ENCODE data around the gene TMCC2. TPM values are rescaled to one million over a fixed set of nuclear protein-coding genes. Genes with fewer than 3 reads are reported as not detected.

TMCC2 gene
- total RNA-seq, 1 experiment from 2014 or later: 2.7 TPM

DNA sequence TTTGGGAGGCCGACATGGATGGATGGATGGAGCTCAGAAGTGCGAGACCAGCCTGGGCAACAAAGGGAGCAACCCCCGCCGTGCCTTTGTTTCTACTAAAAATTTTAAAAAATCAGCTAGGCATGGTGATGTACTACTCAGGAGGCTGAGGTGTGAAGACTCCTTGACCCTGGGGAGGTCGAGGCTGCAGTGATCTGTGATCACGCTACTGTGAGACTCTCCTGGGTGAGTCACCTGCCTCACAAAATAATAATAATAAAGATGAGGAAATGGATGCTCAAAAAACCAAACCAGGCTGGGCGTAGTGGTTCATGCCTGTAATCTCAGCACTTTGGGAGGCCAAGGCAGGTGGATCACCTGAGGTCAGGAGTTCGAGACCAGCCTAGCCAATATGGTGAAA, 35.5 kb upstream of the TMCC2 start:
- peaks cover 37% of the 10 kb centered on the region for H3K79me2 ChIP-seq (ENCODE audit: insufficient read depth, low read length)

GRCh38 chr1:205199090-205199930, 28.4 kb upstream of the TMCC2 start:
- H3K79me2 ChIP-seq (ENCODE audit: insufficient read depth, low read length): peaks cover 20% of the 10 kb centered on the region; the same call in 1 of the 2 replicates
- no peak overlapping the region for H3K4me2 ChIP-seq (ENCODE audit: low read length)
- no peak overlapping the region for H3K27ac ChIP-seq (ENCODE audit: low read depth, low read length)
- no peaks in the 10 kb centered on the region for H4K20me1 ChIP-seq (ENCODE audit: insufficient read depth)
- no peaks in the 10 kb centered on the region for H3K27me3 ChIP-seq (ENCODE audit: insufficient read depth, low read length)
- BruUV-seq (replicated peaks): no TSS peak
- ChIA-PET RAD21 (ENCODE audit: low non-redundant PET in 1 of 2, low total read pairs in 2 of 2, uncharacterized antibody in 2 of 2, unreplicated experiment in 2 of 2) (no interaction called here), POLR2A (interaction anchor here (1.3 kb wide), 1 partner anchor 77 kb away, joined by 3 read pairs; the partner anchor contains the start of gene RBBP5), CTCF (no interaction called here)
- ATAC-seq: no peak
- no peaks in the 10 kb centered on the region for H3K36me3 ChIP-seq (ENCODE audit: control insufficient read depth in 1 of 2, insufficient read depth in 2 of 2, low read length in 2 of 2)
- peaks cover under 1 to 6% of the 10 kb centered on the region in 2 experiments; a peak in 1 of 4 replicates for H3K4me1 ChIP-seq (ENCODE audit: control insufficient read depth in 1 of 2, insufficient read depth in 2 of 2, low read length in 2 of 2)
- no peak overlapping the region for H3K4me3 ChIP-seq (replicated peaks in 1 of 2; ENCODE audit: low read depth in 1 of 2, low read length in 2 of 2)
- intact Hi-C loops (cut with micrococcal nuclease): no loop called here
- no peaks in the 10 kb centered on the region for H3K9me2 ChIP-seq (ENCODE audit: insufficient read depth)
- no peak overlapping the region for H3K9ac ChIP-seq (ENCODE audit: low read length)
- no peak overlapping the region for H2AFZ ChIP-seq (ENCODE audit: low read depth, low read length, poor library complexity, severe bottlenecking)
- no peaks in the 10 kb centered on the region for H3K9me3 ChIP-seq (ENCODE audit: control insufficient read depth in 1 of 2, insufficient read depth in 1 of 2, low read depth in 1 of 2, low read length in 2 of 2)
- no peak for DNase-seq (ENCODE audit: low read depth, low spot score)
- TF ChIP-seq ZBTB33 (IDR thresholded peaks at IDR 0.05; ENCODE audit: extremely low read depth, insufficient replicate concordance, low read length) (no peak), POLR2AphosphoS5 (IDR thresholded peaks at IDR 0.05; ENCODE audit: low read depth, low read length) (no peak), TCF7L2 (IDR thresholded peaks at IDR 0.05; ENCODE audit: borderline replicate concordance, extremely low read depth, insufficient read depth, insufficient read length) (no peak), ZNF274 (IDR thresholded peaks at IDR 0.05; ENCODE audit: low read depth, low read length) (no peak), YY1 (IDR thresholded peaks at IDR 0.05; ENCODE audit: extremely low read depth, insufficient replicate concordance, low read depth, low read length) (no peak), ATF3 (IDR thresholded peaks at IDR 0.05) (no peak), SIN3A (IDR thresholded peaks at IDR 0.05; ENCODE audit: low read depth) (no peak), RAD21 (IDR thresholded peaks at IDR 0.05; ENCODE audit: low read depth) (no peak), ZFX (IDR thresholded peaks at IDR 0.05) (no peak), SRF (IDR thresholded peaks at IDR 0.05; ENCODE audit: low read depth) (no peak), CBX3 (IDR thresholded peaks at IDR 0.05; ENCODE audit: low read depth) (no peak), POLR2A (IDR thresholded peaks at IDR 0.05; ENCODE audit: borderline replicate concordance, extremely low read depth, insufficient read depth, insufficient read length) (no peak), JUND (IDR thresholded peaks at IDR 0.05) (no peak), ELF1 (IDR thresholded peaks at IDR 0.05; ENCODE audit: borderline replicate concordance, low read depth) (no peak), CEBPB (IDR thresholded peaks at IDR 0.05; ENCODE audit: low read depth) (no peak), EZH2phosphoT487 (IDR thresholded peaks at IDR 0.05; ENCODE audit: borderline replicate concordance) (no peak), EGR1 (IDR thresholded peaks at IDR 0.05; ENCODE audit: low read depth) (no peak)
- TF ChIP-seq, protein P1, sequence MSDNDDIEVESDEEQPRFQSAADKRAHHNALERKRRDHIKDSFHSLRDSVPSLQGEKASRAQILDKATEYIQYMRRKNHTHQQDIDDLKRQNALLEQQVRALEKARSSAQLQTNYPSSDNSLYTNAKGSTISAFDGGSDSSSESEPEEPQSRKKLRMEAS (IDR thresholded peaks at IDR 0.05): no peak

More for the DNA sequence above, 35.5 kb upstream of the TMCC2 start:
- Histone ChIP-seq H3K9me3 (ENCODE audit: control insufficient read depth in 1 of 2, insufficient read depth in 1 of 2, low read depth in 1 of 2, low read length in 2 of 2) (no peaks in the 10 kb centered on the region), H3K4me1 (ENCODE audit: control insufficient read depth in 1 of 2, insufficient read depth in 2 of 2, low read length in 2 of 2) (no peaks in the 10 kb centered on the region), H4K20me1 (ENCODE audit: insufficient read depth) (no peaks in the 10 kb centered on the region), H3K9ac (ENCODE audit: low read length) (no peak overlapping the region), H3K4me3 (replicated peaks in 1 of 2; ENCODE audit: low read depth in 1 of 2, low read length in 2 of 2) (no peak overlapping the region), H3K9me2 (ENCODE audit: insufficient read depth) (no peaks in the 10 kb centered on the region), H3K27ac (ENCODE audit: low read depth, low read length) (no peak overlapping the region), H3K27me3 (ENCODE audit: insufficient read depth, low read length) (no peaks in the 10 kb centered on the region), H3K36me3 (ENCODE audit: control insufficient read depth in 1 of 2, insufficient read depth in 2 of 2, low read length in 2 of 2) (no peaks in the 10 kb centered on the region), H2AFZ (ENCODE audit: low read depth, low read length, poor library complexity, severe bottlenecking) (no peak overlapping the region), H3K4me2 (ENCODE audit: low read length) (no peak overlapping the region)
- ATAC-seq: no peak
- no TSS peak for BruUV-seq (replicated peaks)
- CTCF ChIA-PET: no interaction called here
- no peak for DNase-seq (ENCODE audit: low read depth, low spot score)
- intact Hi-C loops (cut with micrococcal nuclease): no loop called here
- POLR2A ChIA-PET: no interaction called here
- RAD21 ChIA-PET (ENCODE audit: low non-redundant PET in 1 of 2, low total read pairs in 2 of 2, uncharacterized antibody in 2 of 2, unreplicated experiment in 2 of 2): no interaction called here
- TF ChIP-seq YY1 (IDR thresholded peaks at IDR 0.05; ENCODE audit: extremely low read depth, insufficient replicate concordance, low read depth, low read length): no peak
- no peak for TF ChIP-seq RAD21 (IDR thresholded peaks at IDR 0.05; ENCODE audit: low read depth)
- TF ChIP-seq SRF (IDR thresholded peaks at IDR 0.05; ENCODE audit: low read depth): no peak
- TF ChIP-seq POLR2AphosphoS5 (IDR thresholded peaks at IDR 0.05; ENCODE audit: low read depth, low read length): no peak
